IMR-90 (cell line): Measurements from ENCODE around the gene ALOX12.

Experiments used
- BHLHE40 ChIP-seq: fragments of 150-350 bp; IDR thresholded peaks from 2 replicates; pipeline ENCODE4 v1.6.1; 2016; ENCODE audit warnings: mild to moderate bottlenecking, low read depth, low read length
- CEBPB ChIP-seq: IDR thresholded peaks from 2 replicates; pipeline ENCODE4 v1.6.1; 2012; ENCODE audit warnings: low read depth, low read length, improper control_type of control experiment
- CHD1 ChIP-seq: IDR thresholded peaks from 2 replicates; pipeline ENCODE4 v1.6.1; 2012; ENCODE audit warnings: low read depth, low read length, improper control_type of control experiment
- MAFK ChIP-seq: IDR thresholded peaks from 2 replicates; pipeline ENCODE4 v1.6.1; 2012; ENCODE audit warnings: low read depth, low read length, improper control_type of control experiment
- MAZ ChIP-seq: IDR thresholded peaks from 2 replicates; pipeline ENCODE4 v1.6.1; 2012; ENCODE audit warnings: low read depth, mild to moderate bottlenecking, low read length, improper control_type of control experiment, moderate library complexity, borderline replicate concordance
- MXI1 ChIP-seq: IDR thresholded peaks from 2 replicates; pipeline ENCODE4 v1.6.1; 2012; ENCODE audit warnings: low read depth, mild to moderate bottlenecking, low read length, moderate library complexity, borderline replicate concordance
- POLR2A ChIP-seq: IDR thresholded peaks from 2 replicates; pipeline ENCODE4 v1.6.1; 2012; ENCODE audit warnings: mild to moderate bottlenecking, low read depth, low read length
- RAD21 ChIP-seq: IDR thresholded peaks from 2 replicates; pipeline ENCODE4 v1.6.1; 2012; ENCODE audit warnings: low read length, improper control_type of control experiment
- RCOR1 ChIP-seq: IDR thresholded peaks from 2 replicates; pipeline ENCODE4 v1.6.1; 2012; ENCODE audit warnings: mild to moderate bottlenecking, low read length, improper control_type of control experiment; ENCODE audit not compliant: insufficient replicate concordance
- RFX5 ChIP-seq: IDR thresholded peaks from 2 replicates; pipeline ENCODE4 v1.8.0; 2012; ENCODE audit warnings: low read depth, mild to moderate bottlenecking, low read length, moderate library complexity
- SMC3 ChIP-seq: fragments of 150-350 bp; IDR thresholded peaks from 2 replicates; pipeline ENCODE4 v1.6.1; 2016; ENCODE audit warnings: low read depth, mild to moderate bottlenecking, antibody characterized with exemption, low read length, moderate library complexity
- USF2 ChIP-seq: fragments of 150-350 bp; IDR thresholded peaks from 2 replicates; pipeline ENCODE4 v1.6.1; 2017; ENCODE audit warnings: mild to moderate bottlenecking, antibody characterized with exemption, low read length, low read depth
- TF ChIP-seq, protein P1 (sequence below): conservative IDR thresholded peaks from 2 replicates; pipeline ENCODE4 v1.5.1; 2012; ENCODE audit warnings: mild to moderate bottlenecking, low read depth, low read length, improper control_type of control experiment
- TF ChIP-seq, protein P2 (sequence below): fragments of 150-350 bp; IDR thresholded peaks from 2 replicates; pipeline ENCODE4 v1.6.1; 2016; ENCODE audit warnings: low read depth, mild to moderate bottlenecking, low read length, moderate library complexity, borderline replicate concordance

DNA sequence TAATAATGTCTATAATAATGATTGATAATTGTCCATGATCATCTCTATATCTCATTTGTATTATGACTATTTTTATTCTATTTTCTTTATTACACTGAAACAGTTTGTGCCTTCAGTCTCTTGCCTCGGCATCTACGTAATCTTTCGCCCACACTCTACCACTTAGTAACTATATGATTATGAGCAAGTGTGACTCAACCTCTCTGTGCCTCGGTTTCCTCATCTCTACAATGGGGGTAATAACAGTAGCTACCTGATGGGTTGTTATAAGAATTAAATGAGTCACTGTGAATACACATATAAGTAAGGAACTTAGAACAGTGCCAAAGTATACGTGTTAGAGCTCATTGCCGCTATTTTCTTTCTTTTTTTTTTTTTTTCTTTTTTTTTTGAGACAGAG lies 51.7 kb downstream of the ALOX12 start:
- TF ChIP-seq, protein P1, sequence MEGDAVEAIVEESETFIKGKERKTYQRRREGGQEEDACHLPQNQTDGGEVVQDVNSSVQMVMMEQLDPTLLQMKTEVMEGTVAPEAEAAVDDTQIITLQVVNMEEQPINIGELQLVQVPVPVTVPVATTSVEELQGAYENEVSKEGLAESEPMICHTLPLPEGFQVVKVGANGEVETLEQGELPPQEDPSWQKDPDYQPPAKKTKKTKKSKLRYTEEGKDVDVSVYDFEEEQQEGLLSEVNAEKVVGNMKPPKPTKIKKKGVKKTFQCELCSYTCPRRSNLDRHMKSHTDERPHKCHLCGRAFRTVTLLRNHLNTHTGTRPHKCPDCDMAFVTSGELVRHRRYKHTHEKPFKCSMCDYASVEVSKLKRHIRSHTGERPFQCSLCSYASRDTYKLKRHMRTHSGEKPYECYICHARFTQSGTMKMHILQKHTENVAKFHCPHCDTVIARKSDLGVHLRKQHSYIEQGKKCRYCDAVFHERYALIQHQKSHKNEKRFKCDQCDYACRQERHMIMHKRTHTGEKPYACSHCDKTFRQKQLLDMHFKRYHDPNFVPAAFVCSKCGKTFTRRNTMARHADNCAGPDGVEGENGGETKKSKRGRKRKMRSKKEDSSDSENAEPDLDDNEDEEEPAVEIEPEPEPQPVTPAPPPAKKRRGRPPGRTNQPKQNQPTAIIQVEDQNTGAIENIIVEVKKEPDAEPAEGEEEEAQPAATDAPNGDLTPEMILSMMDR, result no peak
- no peak for TF ChIP-seq MAFK
- TF ChIP-seq POLR2A, result no peak
- no peak for TF ChIP-seq RCOR1
- no peak for TF ChIP-seq CHD1
- TF ChIP-seq CEBPB, result no peak
- TF ChIP-seq USF2, result no peak
- no peak for TF ChIP-seq MXI1
- TF ChIP-seq, protein P2, sequence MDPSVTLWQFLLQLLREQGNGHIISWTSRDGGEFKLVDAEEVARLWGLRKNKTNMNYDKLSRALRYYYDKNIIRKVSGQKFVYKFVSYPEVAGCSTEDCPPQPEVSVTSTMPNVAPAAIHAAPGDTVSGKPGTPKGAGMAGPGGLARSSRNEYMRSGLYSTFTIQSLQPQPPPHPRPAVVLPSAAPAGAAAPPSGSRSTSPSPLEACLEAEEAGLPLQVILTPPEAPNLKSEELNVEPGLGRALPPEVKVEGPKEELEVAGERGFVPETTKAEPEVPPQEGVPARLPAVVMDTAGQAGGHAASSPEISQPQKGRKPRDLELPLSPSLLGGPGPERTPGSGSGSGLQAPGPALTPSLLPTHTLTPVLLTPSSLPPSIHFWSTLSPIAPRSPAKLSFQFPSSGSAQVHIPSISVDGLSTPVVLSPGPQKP, result no peak
- TF ChIP-seq SMC3, result no peak
- no peak for TF ChIP-seq RFX5
- no peak for TF ChIP-seq RAD21
- no peak for TF ChIP-seq BHLHE40
- TF ChIP-seq MAZ, result no peak
